Brain microvascular endothelial cell (primary cell): ENCODE results near the gene SCUBE3.

ENCODE experiments used
- DNase-seq: peaks from one replicate; pipeline ENCODE4 v3.0.0-alpha.2; 2020
- H3K27ac ChIP-seq: fragments of 250-450 bp; sonication (Bioruptor Pico); 2 replicates; pipeline ENCODE4 v1.5.1; 2020; ENCODE audit warnings: mild to moderate bottlenecking, moderate library complexity
- H3K27me3 ChIP-seq: fragments of 250-450 bp; sonication (Bioruptor Pico); replicated peaks from 2 replicates; pipeline ENCODE4 v1.5.1; 2020; ENCODE audit warnings: mild to moderate bottlenecking
- H3K36me3 ChIP-seq: fragments of 250-450 bp; sonication (Bioruptor Pico); replicated peaks from 2 replicates; pipeline ENCODE4 v1.5.1; 2020; ENCODE audit warnings: mild to moderate bottlenecking
- H3K4me3 ChIP-seq: 2 replicates; pipeline ENCODE4 v1.5.1; 2011; ENCODE audit warnings: low read depth, mild to moderate bottlenecking, control low read depth, low read length, moderate library complexity
- in situ Hi-C: cut with HindIII; loops from 2 replicates; pipeline ENCODE4 v1.10.0; 2017; ENCODE audit warnings: low sequenced_read_pairs, low pct_ligation_motif_present
- TF ChIP-seq, protein P1 (sequence below): IDR thresholded peaks from 2 replicates; pipeline ENCODE4 v1.5.1; 2011; ENCODE audit warnings: low read depth, mild to moderate bottlenecking, moderate library complexity, low read length, control low read depth, inconsistent platforms; ENCODE audit errors: missing control alignments

The SCUBE3 gene

DNA sequence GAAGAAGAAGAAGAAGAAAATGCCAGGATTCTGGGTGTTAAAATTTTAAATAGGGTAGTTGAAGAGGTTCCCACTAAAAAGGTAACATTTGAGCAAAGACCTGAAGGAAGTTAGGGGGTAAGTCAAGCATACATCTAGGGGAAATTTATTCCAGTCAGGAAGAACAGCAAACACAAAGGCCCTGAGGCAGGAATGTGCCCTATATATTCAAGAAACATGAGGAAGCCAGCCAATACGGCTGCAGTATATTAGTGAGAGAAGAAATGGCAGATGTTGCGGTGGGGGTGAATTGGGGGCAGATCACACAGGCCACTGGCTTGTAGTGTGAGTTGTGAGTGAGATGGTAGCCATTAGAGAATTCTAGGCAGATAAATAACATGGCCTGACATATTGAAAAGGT, 51.8 kb downstream of the SCUBE3 start:
- TF ChIP-seq, protein P1, sequence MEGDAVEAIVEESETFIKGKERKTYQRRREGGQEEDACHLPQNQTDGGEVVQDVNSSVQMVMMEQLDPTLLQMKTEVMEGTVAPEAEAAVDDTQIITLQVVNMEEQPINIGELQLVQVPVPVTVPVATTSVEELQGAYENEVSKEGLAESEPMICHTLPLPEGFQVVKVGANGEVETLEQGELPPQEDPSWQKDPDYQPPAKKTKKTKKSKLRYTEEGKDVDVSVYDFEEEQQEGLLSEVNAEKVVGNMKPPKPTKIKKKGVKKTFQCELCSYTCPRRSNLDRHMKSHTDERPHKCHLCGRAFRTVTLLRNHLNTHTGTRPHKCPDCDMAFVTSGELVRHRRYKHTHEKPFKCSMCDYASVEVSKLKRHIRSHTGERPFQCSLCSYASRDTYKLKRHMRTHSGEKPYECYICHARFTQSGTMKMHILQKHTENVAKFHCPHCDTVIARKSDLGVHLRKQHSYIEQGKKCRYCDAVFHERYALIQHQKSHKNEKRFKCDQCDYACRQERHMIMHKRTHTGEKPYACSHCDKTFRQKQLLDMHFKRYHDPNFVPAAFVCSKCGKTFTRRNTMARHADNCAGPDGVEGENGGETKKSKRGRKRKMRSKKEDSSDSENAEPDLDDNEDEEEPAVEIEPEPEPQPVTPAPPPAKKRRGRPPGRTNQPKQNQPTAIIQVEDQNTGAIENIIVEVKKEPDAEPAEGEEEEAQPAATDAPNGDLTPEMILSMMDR = no peak
- no peaks in the 10 kb centered on the region for H3K27me3 ChIP-seq
- no peak for DNase-seq
- in situ Hi-C loops = no loop called here
- H3K4me3 ChIP-seq = no peak overlapping the region
- no peak overlapping the region for H3K27ac ChIP-seq
- H3K36me3 ChIP-seq = no peaks in the 10 kb centered on the region

DNA sequence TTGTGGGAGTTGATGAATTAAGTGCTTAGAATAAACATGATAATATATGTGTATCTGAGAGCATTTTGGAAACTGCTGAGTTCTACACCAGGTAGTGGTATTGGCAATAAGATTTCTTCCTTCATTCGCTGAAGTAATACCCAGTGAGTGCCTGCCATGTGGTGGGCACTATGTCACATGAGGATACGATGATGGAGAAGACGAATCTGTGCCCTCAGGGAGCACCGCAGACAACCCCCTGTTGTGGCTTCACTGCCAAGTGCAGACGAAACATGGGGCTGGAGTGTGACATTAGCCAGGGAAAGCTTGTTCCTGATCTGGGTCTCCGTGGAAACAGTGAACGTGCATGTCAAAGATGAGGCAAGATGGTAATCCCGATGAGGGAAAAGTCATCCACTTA, 53.7 kb downstream of the SCUBE3 start:
- Histone ChIP-seq H3K27me3 (no peaks in the 10 kb centered on the region), H3K36me3 (no peaks in the 10 kb centered on the region), H3K4me3 (no peak overlapping the region), H3K27ac (no peak overlapping the region)
- in situ Hi-C loops = no loop called here
- no peak for DNase-seq
- TF ChIP-seq, protein P1 = no peak

DNA sequence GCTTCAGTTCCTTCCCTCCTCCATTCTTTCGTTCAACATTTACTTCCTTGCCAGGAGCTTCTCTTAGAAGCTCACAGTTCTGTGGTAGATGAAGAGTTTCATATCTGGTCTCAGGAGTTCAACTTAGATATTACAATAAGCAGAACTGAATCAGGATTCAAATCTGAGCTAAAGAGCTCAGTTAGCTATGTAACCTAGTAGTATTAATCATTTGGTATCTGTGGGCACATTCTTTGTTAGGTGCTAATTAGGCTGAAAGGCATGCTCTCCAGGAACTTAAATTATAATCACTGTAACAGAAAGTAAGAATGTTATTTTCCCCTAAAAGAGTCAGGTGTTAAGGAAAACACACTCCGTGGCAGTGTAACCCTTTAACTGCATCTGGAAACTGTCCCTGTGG, 54.1 kb downstream of the SCUBE3 start:
- in situ Hi-C loops = no loop called here
- Histone ChIP-seq H3K4me3 (no peak overlapping the region), H3K27ac (no peak overlapping the region), H3K27me3 (no peaks in the 10 kb centered on the region), H3K36me3 (no peaks in the 10 kb centered on the region)
- DNase-seq = no peak
- TF ChIP-seq, protein P1 = no peak

DNA sequence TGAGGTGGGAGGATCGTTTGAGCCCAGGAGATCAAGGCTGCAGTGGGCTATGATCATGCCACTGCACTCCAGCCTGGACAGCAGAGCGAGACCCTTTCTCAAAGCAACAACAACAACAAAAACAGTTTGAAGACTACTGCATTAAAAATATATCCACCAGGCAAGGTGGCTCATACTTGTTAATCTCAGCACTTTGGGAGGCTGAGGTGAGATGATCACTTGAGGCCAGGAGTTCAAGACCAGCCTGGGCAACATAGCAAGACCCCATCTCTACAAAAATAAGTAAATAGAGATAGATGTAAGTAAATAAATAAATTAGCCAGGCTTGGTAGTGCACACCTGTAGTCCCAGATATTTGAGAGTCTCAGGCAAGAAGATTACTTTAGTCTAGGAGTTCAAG, 58.2 kb downstream of the SCUBE3 start:
- no peaks in the 10 kb centered on the region for H3K36me3 ChIP-seq
- H3K4me3 ChIP-seq = no peak overlapping the region
- DNase-seq = no peak
- no peak overlapping the region for H3K27ac ChIP-seq
- in situ Hi-C loops = no loop called here
- no peaks in the 10 kb centered on the region for H3K27me3 ChIP-seq
- TF ChIP-seq, protein P1 = no peak

DNA sequence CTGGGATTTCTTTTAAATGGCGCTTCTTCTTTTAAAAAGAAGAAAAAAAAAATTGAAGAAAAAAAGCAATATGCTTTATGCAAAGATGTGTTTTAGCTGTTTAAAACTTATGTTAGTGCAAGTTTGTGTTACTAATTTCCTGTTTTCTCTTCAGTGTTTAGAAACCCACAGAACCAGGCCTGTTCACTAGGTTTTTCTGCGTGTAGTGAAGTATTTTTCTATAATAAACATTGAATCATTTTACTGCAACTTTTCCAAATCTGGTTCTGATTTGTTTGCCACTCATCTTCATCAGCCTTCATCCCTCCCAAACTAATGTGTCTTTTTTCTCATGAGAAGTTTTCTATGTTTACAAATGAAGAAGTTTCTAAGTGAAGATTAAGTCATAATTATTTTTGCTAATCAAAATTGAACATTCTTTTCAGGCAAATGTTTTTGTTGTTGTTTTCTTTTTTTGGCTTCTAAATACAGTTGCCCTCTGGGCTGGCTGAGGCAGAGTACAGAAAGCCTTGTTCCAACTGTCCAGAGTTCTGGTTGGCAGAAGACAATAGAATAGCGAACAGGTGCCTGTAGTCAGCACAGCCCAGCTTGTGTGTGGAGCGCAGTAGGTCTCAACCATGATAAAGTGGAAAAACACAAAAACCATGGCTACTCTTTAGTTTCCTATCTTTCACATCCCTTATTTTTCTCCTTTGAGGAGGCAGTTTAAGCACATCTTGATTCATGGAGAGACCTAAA, 60.2 kb downstream of the SCUBE3 start:
- no peak overlapping the region for H3K27ac ChIP-seq
- no peaks in the 10 kb centered on the region for H3K36me3 ChIP-seq
- no peak overlapping the region for H3K4me3 ChIP-seq
- in situ Hi-C loops = no loop called here
- no peaks in the 10 kb centered on the region for H3K27me3 ChIP-seq
- no peak for DNase-seq
- TF ChIP-seq, protein P1 = no peak

DNA sequence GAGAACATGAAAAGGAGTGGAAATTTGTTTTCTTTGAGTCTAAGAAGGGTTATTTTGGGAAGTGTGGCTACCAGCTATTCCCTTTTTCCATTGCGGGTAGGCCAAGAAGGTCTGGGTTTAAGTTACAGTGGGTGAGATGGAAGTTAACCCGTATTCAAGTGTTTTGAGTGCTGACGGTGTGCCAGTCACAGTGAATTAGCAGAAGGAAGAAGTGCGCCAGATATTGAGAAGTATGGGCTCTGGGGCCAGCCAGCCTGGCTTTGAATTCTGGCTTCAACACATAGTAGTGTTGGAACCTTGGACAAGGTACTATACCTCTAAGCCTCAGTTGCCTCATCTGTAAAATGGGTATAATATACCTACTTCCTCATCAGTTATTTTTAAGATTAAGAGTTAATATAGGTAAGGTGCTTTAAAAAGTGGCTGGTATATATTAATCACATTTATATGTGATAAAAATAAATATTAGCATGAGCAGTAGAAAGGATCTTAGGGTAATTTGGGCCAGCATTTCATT, 62.0 kb downstream of the SCUBE3 start:
- DNase-seq = no peak
- Histone ChIP-seq H3K36me3 (no peaks in the 10 kb centered on the region), H3K27me3 (no peaks in the 10 kb centered on the region), H3K4me3 (no peak overlapping the region), H3K27ac (no peak overlapping the region)
- TF ChIP-seq, protein P1 = no peak
- in situ Hi-C loops = no loop called here
